Astrocyte of the hippocampus (primary cell): Measurements from ENCODE around the gene CNTNAP5.
A peak's percentile ranks its signal among the peaks of the same experiment; 100 is the strongest.

ENCODE experiments used
- DNase-seq: peaks from one replicate; pipeline ENCODE4 v3.0.0; 2011; ENCODE audit warnings: low read depth, low spot score

CNTNAP5 gene

GRCh38 chr2:124883595-124883994 lies 858.5 kb downstream of the CNTNAP5 start:
- DNase-seq: no peak

GRCh38 chr2:124884315-124884714 lies 859.2 kb downstream of the CNTNAP5 start:
- DNase-seq: no peak

- DNase-seq: no peak
Measured at GRCh38 chr2:124886216-124886615, 861.1 kb downstream of the CNTNAP5 start.

GRCh38 chr2:124887466-124887865 lies 862.4 kb downstream of the CNTNAP5 start:
- no peak for DNase-seq

- DNase-seq: no peak
Measured at GRCh38 chr2:124888431-124888830, 863.3 kb downstream of the CNTNAP5 start.

DNA sequence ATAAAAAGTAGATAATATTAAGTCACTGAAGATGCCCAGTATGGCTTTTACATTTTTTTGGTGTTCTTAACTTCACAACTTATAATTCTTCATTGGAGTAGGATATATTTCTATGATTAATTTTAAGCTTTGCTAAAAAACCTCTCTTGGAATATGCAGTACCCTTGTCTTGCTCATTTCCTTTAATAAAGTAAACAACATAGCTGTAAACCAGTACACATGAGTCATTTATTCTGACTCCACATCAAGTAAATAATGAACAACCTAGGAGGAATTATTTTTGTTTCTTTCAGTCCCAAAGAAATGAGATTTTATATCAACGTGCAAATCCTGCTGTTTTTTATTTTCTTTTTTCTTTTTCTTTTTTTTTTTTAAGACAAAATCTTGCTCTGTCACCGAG lies 869.1 kb downstream of the CNTNAP5 start:
- DNase-seq: no peak

DNA sequence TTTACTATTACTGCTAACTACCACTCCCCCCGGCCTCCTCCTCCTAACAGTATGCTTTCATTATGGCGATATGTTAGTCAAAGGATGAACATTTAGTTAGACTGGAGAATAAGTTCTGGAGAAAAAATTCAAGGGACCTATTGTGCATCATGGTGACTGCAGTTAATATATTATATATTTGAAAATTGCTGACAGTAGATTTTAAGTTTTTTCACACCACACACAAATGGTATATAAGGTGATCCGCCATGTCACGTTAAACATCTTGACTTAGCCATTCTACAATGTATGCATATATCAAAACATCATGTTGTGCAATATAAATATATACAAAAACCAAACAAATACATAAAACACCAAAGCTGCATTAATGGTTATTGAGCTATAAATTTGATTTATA lies 873.7 kb downstream of the CNTNAP5 start:
- DNase-seq: no peak

- peak; percentile 24 for DNase-seq
Measured at GRCh38 chr2:124908411-124908810, 883.3 kb downstream of the CNTNAP5 start.

DNA sequence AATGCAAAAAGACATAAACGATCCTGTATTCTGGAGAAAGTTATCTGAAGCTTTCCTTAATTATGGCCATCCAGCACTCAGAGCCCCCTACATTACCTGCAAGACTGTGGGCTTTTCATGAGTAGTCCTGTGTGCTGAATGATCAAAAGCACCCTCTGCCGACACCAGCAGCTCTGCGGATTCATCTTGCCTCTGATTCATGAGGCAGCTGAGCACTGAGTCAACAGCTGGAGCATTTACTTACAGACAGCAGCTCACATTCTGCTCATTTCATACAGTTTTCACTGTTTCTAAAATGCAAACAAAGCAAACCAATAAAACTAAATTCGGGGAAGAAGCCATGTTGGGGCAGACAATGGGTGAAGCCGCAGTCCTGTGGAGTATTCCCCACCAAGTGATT lies 886.5 kb downstream of the CNTNAP5 start:
- DNase-seq: peak; percentile 10

- DNase-seq: no peak
Measured at GRCh38 chr2:124913868-124914267, 888.8 kb downstream of the CNTNAP5 start.

DNA sequence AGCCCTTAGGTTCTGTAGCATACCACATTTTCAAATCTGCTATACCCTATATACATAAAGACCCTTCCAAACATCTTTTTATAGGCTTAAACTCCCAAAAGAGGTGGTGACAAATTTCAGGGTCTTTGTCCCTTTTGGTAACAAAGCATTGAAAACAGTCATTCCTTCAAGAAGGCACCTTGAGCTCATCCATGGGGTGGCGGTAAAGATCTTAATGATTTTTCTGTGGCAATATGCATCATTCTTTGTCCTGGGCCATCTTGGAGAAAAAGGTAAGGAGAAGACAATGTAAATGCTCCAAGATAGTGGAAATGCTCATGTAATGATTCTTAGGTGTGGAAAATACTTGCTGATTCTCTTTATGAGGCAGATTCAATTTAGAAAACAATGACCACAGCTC lies 890.5 kb downstream of the CNTNAP5 start:
- DNase-seq: no peak

GRCh38 chr2:124919296-124919695 lies 894.2 kb downstream of the CNTNAP5 start:
- DNase-seq: no peak

DNA sequence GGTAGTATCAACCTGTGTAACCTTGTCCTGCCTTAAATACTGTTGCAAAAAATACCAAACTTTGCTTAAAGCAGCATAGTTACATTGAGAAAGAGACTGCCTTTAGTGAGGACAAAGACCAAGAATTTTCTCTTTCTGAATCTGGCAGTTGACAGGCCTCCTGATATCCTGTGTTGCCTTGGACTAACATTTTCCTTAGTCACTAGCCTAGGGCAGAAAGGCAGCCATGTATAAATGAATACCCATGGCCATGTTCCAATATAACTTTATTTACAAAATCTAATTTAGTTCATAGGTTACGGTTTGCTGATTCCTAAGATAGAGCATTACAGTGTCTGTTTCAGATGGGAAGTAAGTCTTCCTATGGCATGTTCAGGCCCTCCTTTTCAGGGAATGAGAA lies 895.4 kb downstream of the CNTNAP5 start:
- peak; percentile 1 for DNase-seq

DNA sequence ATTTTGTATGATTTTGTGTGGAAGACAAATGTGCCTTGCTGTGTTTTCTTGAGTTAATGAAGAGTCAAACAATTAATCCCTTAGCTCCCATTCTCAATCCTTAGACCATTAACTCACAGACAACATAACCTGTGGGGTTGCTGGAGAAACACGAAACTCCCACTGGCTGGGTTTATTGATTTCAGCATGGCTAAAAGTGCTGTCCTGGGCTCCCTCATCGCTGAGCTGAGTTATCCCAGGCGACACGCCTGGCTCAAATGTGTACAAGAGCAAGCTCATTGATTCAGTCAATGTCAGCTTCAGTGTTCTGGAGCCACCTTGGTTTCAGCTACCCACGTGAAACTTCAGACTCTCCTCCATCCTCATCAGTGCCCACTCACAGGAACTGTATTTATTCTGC lies 896.1 kb downstream of the CNTNAP5 start:
- no peak for DNase-seq

GRCh38 chr2:124923097-124923496 lies 898.0 kb downstream of the CNTNAP5 start:
- no peak for DNase-seq

DNA sequence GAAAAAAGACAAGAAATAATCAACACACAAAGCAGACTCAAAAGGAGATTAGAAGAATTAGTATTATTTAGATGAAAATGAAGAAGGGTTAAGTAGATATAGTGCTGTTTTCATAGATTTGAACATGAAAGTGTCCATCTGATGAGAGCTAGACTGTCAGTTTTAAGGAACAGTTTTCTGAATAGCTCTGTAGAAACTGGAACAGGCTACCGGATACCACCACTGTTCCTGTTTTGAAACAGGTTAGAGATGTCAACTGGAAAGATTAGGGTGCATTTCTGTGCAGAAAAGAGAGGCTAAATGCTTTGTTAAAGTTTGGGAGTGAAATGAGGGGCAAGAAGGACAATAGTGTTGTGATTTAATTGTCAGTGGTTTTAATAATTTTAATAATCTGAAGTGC lies 908.8 kb downstream of the CNTNAP5 start:
- no peak for DNase-seq

DNA sequence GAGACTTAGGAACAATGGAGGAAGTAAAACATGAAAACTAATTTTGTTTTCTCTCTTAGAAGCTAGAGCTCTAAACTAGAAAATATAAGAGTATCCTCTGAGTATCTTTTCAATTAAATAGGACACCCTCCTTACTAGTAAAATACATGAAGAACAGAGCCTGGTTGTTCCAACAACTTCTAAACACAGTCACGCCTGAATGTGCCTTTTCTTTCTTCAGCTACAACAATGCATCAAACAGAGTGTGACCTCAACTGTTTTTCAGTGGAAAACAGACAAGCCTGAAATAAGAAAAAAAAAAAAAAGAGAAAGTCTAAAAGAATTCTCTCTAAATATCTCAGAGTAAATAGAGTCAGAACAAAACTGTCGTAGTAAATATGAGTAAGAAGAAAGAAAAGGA lies 928.8 kb downstream of the CNTNAP5 start:
- no peak for DNase-seq

GRCh38 chr2:124959581-124959980 lies 934.5 kb downstream of the CNTNAP5 start:
- DNase-seq: no peak

DNA sequence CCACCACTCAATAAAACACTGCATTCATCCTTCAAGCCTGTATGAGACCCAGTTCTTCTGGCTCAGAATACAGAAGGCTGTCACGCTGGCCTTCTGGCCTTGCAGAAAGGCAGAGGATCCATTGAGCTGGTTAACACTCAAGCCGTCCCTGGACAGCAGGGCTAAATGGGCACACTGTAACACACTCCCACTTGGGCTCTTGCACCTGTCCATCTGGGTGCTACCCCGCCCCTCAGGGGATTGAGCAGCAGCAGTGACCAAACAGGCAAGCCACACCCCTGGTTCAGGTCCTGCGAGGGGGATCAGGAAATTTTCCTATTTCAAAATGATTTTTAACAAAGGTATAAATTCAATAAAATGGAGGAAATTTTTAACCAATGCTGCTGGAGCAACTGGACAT lies 936.0 kb downstream of the CNTNAP5 start:
- DNase-seq: no peak
